PC-3 (cell line): Measurements from ENCODE around the gene RBKS. TPM values are rescaled to one million over a fixed set of nuclear protein-coding genes. Genes with fewer than 3 reads are reported as not detected.

Experiments used
- ATAC-seq: fragments of 200-7000 bp; cut with Tn5 transposase; 2 replicates; pipeline ENCODE4 v1.9.1; 2020; ENCODE audit warnings: mild to moderate bottlenecking, moderate library complexity
- BruUV-seq: library from RNA; stranded (reverse); fragments of 400-500 nt; replicated peaks from 2 replicates; lab custom pipeline; 2021; lab: Mats Ljungman, UMichigan
- CTCF ChIA-PET: fragments of 300-600 bp; sonication (Branson Sonifier 250); formaldehyde crosslinking; loops from one replicate; lab custom pipeline; 2022; ENCODE audit warnings: antibody characterized with exemption; lab: Charles Lee
- POLR2A ChIA-PET: fragments of 300-600 bp; sonication (Branson Sonifier 250); formaldehyde crosslinking; loops from one replicate; lab custom pipeline; 2022; ENCODE audit warnings: antibody characterized with exemption; ENCODE audit not compliant: unreplicated experiment; lab: Charles Lee
- DNase-seq: peaks from one replicate; pipeline ENCODE4 v3.0.0-alpha.2; 2015
- H2AFZ ChIP-seq: fragments of 300-600 bp; sonication (generic); 2 replicates; pipeline ENCODE4 v1.6.0; 2016; ENCODE audit warnings: antibody characterized with exemption, low read length
- H3F3A ChIP-seq: fragments of 300-600 bp; sonication (generic); one replicate; pipeline ENCODE4 v1.6.0; 2017; ENCODE audit warnings: antibody characterized with exemption, low read length, control low read depth, mild to moderate bottlenecking; ENCODE audit not compliant: unreplicated experiment
- H3K27ac ChIP-seq: fragments of 300-600 bp; sonication (generic); 2 replicates; pipeline ENCODE4 v1.5.1; 2016; ENCODE audit warnings: mild to moderate bottlenecking, low read length
- H3K27me3 ChIP-seq: fragments of 300-600 bp; sonication (generic); 2 replicates; pipeline ENCODE4 v1.6.1; 2016; ENCODE audit warnings: low read length, mixed read lengths
- H3K36me3 ChIP-seq: fragments of 300-600 bp; sonication (generic); 2 replicates; pipeline ENCODE4 v1.6.1; 2016; ENCODE audit warnings: low read depth, mixed run types, low read length, mixed read lengths
- H3K4me1 ChIP-seq: fragments of 300-600 bp; sonication (generic); 2 replicates; pipeline ENCODE4 v1.5.1; 2016; ENCODE audit warnings: low read length; ENCODE audit not compliant: insufficient read depth
- H3K4me2 ChIP-seq: fragments of 300-600 bp; sonication (generic); 2 replicates; pipeline ENCODE4 v1.6.0; 2016; ENCODE audit warnings: low read length
- H3K4me3 ChIP-seq: fragments of 300-600 bp; sonication (generic); 2 replicates; pipeline ENCODE4 v1.5.1; 2016; ENCODE audit warnings: mild to moderate bottlenecking, low read length, mixed read lengths
- H3K79me2 ChIP-seq: fragments of 300-600 bp; sonication (generic); 2 replicates; pipeline ENCODE4 v1.6.1; 2017; ENCODE audit warnings: low read length, mixed read lengths
- H3K9ac ChIP-seq: fragments of 300-600 bp; sonication (generic); 2 replicates; pipeline ENCODE4 v1.6.0; 2016; ENCODE audit warnings: mild to moderate bottlenecking, low read length
- H3K9me2 ChIP-seq: fragments of 300-600 bp; sonication (generic); replicated peaks from 2 replicates; pipeline ENCODE4 v1.6.1; 2016; ENCODE audit warnings: mixed run types, low read length, mixed read lengths
- H3K9me3 ChIP-seq: fragments of 300-600 bp; sonication (generic); 2 replicates; pipeline ENCODE4 v1.6.1; 2016; ENCODE audit warnings: low read length, mixed read lengths
- H4K20me1 ChIP-seq: fragments of 300-600 bp; sonication (generic); 2 replicates; pipeline ENCODE4 v1.6.1; 2016; ENCODE audit warnings: low read length, mixed read lengths
- EZH2 ChIP-seq: fragments of 300-600 bp; sonication (generic); IDR thresholded peaks from one replicate; pipeline ENCODE4 v1.6.1; 2017; ENCODE audit warnings: antibody characterized with exemption, mild to moderate bottlenecking, low read length; ENCODE audit not compliant: unreplicated experiment
- EZH2phosphoT487 ChIP-seq: fragments of 300-600 bp; sonication (generic); IDR thresholded peaks from 2 replicates; pipeline ENCODE4 v1.6.1; 2018; ENCODE audit warnings: mild to moderate bottlenecking, antibody characterized with exemption, low read length, borderline replicate concordance
- intact Hi-C: fragments of 100-400 bp; cut with micrococcal nuclease; formaldehyde crosslinking; loops from 2 replicates; pipeline ENCODE4 v1.9.0; 2023
- total RNA-seq: library from RNA; depleted of rRNA; stranded (reverse); fragments of >200 nt; gene quantifications from 2 replicates; pipeline ENCODE4 v1.2.3, GENCODE V29; 2014
- TF ChIP-seq, protein P1 (sequence below): fragments of 300-600 bp; sonication (generic); conservative IDR thresholded peaks from 2 replicates; pipeline ENCODE4 v1.5.1; 2017; ENCODE audit warnings: antibody characterized with exemption, low read depth, mild to moderate bottlenecking, low read length

RBKS gene
- total RNA-seq, 1 experiment from 2014 or later, result 1.8 TPM

GRCh38 chr2:27811768-27812167, 78.4 kb downstream of the RBKS start:
- ATAC-seq (no peak), DNase-seq (peak; percentile 24)
- H3K36me3 ChIP-seq, result no peaks in the 10 kb centered on the region
- H3K9me2 ChIP-seq, result no peaks in the 10 kb centered on the region
- ChIA-PET POLR2A (no interaction called here), CTCF (no interaction called here)
- H3K4me2 ChIP-seq, result no peak overlapping the region
- no peak overlapping the region for H3K27ac ChIP-seq
- H3K4me3 ChIP-seq, result no peak overlapping the region
- BruUV-seq, result no TSS peak
- no peaks in the 10 kb centered on the region for H3K79me2 ChIP-seq
- H3K9ac ChIP-seq, result no peak overlapping the region
- H3F3A ChIP-seq, result no peaks in the 10 kb centered on the region
- no peak for TF ChIP-seq EZH2phosphoT487
- TF ChIP-seq, protein P1, sequence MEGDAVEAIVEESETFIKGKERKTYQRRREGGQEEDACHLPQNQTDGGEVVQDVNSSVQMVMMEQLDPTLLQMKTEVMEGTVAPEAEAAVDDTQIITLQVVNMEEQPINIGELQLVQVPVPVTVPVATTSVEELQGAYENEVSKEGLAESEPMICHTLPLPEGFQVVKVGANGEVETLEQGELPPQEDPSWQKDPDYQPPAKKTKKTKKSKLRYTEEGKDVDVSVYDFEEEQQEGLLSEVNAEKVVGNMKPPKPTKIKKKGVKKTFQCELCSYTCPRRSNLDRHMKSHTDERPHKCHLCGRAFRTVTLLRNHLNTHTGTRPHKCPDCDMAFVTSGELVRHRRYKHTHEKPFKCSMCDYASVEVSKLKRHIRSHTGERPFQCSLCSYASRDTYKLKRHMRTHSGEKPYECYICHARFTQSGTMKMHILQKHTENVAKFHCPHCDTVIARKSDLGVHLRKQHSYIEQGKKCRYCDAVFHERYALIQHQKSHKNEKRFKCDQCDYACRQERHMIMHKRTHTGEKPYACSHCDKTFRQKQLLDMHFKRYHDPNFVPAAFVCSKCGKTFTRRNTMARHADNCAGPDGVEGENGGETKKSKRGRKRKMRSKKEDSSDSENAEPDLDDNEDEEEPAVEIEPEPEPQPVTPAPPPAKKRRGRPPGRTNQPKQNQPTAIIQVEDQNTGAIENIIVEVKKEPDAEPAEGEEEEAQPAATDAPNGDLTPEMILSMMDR, result no peak
- no peak for TF ChIP-seq EZH2
- H2AFZ ChIP-seq, result no peak overlapping the region
- intact Hi-C loops, result no loop called here
- H4K20me1 ChIP-seq, result no peaks in the 10 kb centered on the region
- H3K27me3 ChIP-seq, result no peaks in the 10 kb centered on the region
- H3K9me3 ChIP-seq, result no peaks in the 10 kb centered on the region
- H3K4me1 ChIP-seq, result peaks cover 28% of the 10 kb centered on the region

DNA sequence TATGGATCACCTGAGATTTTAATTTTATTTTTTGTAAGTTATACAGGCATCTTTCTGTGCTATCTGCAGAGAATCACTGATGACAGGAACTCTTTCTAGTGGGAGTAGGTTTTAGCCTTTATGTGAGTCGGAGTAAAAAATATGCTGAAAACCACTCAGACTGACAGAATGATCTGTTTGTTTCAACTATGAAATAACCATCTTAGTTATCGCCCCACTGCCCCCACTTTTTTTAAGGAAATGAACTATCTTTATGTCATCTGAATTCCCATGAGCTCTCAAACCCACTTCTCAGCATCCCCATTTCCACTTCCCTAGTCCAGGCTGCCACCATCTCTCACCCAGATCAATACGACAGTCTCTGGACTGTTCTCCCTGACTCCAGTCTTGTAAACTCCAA, 79.7 kb downstream of the RBKS start:
- Histone ChIP-seq H3K27me3 (no peaks in the 10 kb centered on the region), H2AFZ (no peak overlapping the region), H3K9me3 (no peaks in the 10 kb centered on the region), H3F3A (no peaks in the 10 kb centered on the region), H4K20me1 (no peaks in the 10 kb centered on the region), H3K9ac (no peak overlapping the region), H3K4me1 (peaks cover 28% of the 10 kb centered on the region), H3K4me3 (no peak overlapping the region), H3K27ac (peak overlapping the region; percentile 69), H3K36me3 (no peaks in the 10 kb centered on the region), H3K4me2 (peak overlapping the region; percentile 39; the same call in 1 of the 2 replicates), H3K9me2 (no peaks in the 10 kb centered on the region), H3K79me2 (no peaks in the 10 kb centered on the region)
- no TSS peak for BruUV-seq
- intact Hi-C loops, result loop anchor here (1.0 kb wide), 2 partner anchors 144 to 586 kb away; no protein-coding TSS in a partner anchor
- DNase-seq (no peak), ATAC-seq (no peak)
- ChIA-PET CTCF (no interaction called here), POLR2A (interaction anchor here (0.5 to 0.9 kb wide), 2 partner anchors 36 to 150 kb away, joined by 4 to 11 read pairs; no protein-coding TSS in a partner anchor)
- TF ChIP-seq, protein P1, result no peak
- TF ChIP-seq EZH2phosphoT487 (no peak), EZH2 (no peak)

DNA sequence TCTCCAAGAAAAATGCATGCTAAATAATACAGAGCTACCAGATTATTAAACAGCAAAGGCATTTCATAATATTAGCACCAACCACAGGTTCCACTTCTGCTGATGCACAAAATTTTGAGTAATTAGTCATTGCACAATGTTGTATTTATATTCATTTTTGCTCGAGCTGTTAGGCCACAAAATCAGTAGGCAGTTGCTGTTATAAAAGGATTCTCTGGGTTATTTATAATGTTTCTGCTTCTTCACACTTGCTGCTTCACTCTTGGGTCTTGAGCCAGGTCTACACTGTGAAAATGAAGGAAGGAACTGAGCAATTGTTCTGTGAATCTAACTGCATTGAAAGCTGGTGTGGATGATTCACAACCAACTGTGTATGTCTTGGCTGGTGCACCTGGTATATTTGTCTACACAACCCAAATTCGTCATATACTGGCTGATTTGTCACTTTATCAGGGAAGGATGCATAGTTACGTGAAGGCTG, 80.4 kb downstream of the RBKS start:
- no TSS peak for BruUV-seq
- Histone ChIP-seq H3K4me1 (peaks cover 28% of the 10 kb centered on the region), H3K4me2 (peak overlapping the region; percentile 51), H2AFZ (no peak overlapping the region), H3K9me2 (no peaks in the 10 kb centered on the region), H3K36me3 (no peaks in the 10 kb centered on the region), H3K9me3 (no peaks in the 10 kb centered on the region), H3K27me3 (no peaks in the 10 kb centered on the region), H3K27ac (peak overlapping the region; percentile 69), H3F3A (no peaks in the 10 kb centered on the region), H4K20me1 (no peaks in the 10 kb centered on the region), H3K4me3 (no peak overlapping the region), H3K9ac (no peak overlapping the region), H3K79me2 (no peaks in the 10 kb centered on the region)
- intact Hi-C loops, result loop anchor here (1.0 to 10.0 kb wide), 3 partner anchors 144 to 586 kb away; no protein-coding TSS in a partner anchor
- DNase-seq (peak; percentile 96), ATAC-seq (peak; percentile 95)
- no peak for TF ChIP-seq EZH2
- TF ChIP-seq, protein P1, result no peak
- TF ChIP-seq EZH2phosphoT487, result no peak
- ChIA-PET CTCF (no interaction called here), POLR2A (interaction anchor here (0.5 to 0.9 kb wide), 2 partner anchors 35 to 149 kb away, joined by 4 to 11 read pairs; no protein-coding TSS in a partner anchor)
